ENCODE results near the gene CIC. TPM values are rescaled to one million over a fixed set of nuclear protein-coding genes. Genes with fewer than 3 reads are reported as not detected.

CIC gene
- total and polyA plus RNA-seq, 9 of the 15 experiments (the other 6 are each of a cell fraction or from before 2014, with no cell fraction given), result 0.07 to 44.7 (median 8.6) TPM

DNA sequence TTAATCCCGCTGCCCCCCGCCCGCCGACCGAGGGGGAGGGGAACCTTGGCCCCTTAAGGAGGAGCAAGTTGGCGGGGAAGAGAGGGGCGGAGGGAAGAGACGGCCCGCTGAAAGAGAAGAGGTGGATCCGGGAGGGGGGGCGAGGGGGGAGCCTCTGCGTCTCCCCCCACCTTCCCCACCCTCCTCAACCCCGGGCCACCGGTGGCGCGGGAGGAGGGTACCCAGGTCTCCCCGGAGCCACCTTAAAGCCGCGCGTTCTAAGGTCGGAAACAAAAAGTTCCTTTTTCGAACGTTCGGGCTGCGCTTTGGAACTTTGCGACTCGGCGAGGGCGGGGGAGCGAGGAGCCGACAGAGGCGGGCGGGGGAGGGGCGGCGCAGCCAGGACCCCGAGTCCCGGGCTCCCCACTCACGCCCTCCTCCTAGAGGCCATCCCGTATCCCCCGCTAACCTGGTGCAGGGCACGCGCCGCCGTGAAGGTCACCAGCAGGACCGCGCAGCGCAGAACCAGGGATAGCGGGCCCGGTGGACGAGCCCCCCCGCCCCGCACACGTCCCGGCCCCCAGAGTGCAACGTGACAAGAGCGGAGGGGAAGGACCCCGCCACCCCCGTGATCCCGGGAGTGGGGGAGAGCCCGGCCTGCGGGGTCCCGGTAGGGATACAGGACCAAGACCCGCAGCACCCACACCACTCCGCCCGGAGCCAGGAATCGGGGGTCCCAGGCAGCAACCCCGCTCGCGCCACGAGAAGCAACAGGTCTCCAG lies 14.8 kb upstream of the CIC start (continued):
- TF ChIP-seq, protein P1, sequence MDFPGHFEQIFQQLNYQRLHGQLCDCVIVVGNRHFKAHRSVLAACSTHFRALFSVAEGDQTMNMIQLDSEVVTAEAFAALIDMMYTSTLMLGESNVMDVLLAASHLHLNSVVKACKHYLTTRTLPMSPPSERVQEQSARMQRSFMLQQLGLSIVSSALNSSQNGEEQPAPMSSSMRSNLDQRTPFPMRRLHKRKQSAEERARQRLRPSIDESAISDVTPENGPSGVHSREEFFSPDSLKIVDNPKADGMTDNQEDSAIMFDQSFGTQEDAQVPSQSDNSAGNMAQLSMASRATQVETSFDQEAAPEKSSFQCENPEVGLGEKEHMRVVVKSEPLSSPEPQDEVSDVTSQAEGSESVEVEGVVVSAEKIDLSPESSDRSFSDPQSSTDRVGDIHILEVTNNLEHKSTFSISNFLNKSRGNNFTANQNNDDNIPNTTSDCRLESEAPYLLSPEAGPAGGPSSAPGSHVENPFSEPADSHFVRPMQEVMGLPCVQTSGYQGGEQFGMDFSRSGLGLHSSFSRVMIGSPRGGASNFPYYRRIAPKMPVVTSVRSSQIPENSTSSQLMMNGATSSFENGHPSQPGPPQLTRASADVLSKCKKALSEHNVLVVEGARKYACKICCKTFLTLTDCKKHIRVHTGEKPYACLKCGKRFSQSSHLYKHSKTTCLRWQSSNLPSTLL (IDR thresholded peaks at IDR 0.05), result peak; percentile 66; the same call in 1 of the 2 replicates
- TF ChIP-seq CHD1 (IDR thresholded peaks at IDR 0.05; ENCODE audit: low read length) (peak; percentile 8), FOXM1 (IDR thresholded peaks at IDR 0.05; ENCODE audit: low read depth) (peak; percentile 88), FOXM1 (CRISPR knock-in tag; IDR thresholded peaks at IDR 0.05; ENCODE audit: low read depth) (no peak), CBFA2T2 (conservative IDR thresholded peaks at IDR 0.05) (no peak), TGIF2 (CRISPR knock-in tag; IDR thresholded peaks at IDR 0.05) (no peak; the same call in 1 of the 2 replicates), CREB1 (IDR thresholded peaks at IDR 0.05) (peak; percentile 5; the same call in 1 of the 2 replicates), CREB1 (CRISPR knock-in tag; IDR thresholded peaks at IDR 0.05) (peak; percentile 18; the same call in 1 of the 2 replicates), RNF2 (IDR thresholded peaks at IDR 0.05) (0 out of 2 replicates have a peak, but pooled peaks have one; percentile 62), ELF1 (tag; IDR thresholded peaks at IDR 0.05) (no peak), CHD4 (IDR thresholded peaks at IDR 0.05; ENCODE audit: insufficient read depth, insufficient replicate concordance, low read depth, low read length, poor library complexity, severe bottlenecking) (peak; percentile 44)
- TF ChIP-seq, protein P2, sequence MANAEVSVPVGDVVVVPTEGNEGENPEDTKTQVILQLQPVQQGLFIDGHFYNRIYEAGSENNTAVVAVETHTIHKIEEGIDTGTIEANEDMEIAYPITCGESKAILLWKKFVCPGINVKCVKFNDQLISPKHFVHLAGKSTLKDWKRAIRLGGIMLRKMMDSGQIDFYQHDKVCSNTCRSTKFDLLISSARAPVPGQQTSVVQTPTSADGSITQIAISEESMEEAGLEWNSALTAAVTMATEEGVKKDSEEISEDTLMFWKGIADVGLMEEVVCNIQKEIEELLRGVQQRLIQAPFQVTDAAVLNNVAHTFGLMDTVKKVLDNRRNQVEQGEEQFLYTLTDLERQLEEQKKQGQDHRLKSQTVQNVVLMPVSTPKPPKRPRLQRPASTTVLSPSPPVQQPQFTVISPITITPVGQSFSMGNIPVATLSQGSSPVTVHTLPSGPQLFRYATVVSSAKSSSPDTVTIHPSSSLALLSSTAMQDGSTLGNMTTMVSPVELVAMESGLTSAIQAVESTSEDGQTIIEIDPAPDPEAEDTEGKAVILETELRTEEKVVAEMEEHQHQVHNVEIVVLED (CRISPR knock-in tag; IDR thresholded peaks at IDR 0.05), result no peak
- TF ChIP-seq, protein P3, sequence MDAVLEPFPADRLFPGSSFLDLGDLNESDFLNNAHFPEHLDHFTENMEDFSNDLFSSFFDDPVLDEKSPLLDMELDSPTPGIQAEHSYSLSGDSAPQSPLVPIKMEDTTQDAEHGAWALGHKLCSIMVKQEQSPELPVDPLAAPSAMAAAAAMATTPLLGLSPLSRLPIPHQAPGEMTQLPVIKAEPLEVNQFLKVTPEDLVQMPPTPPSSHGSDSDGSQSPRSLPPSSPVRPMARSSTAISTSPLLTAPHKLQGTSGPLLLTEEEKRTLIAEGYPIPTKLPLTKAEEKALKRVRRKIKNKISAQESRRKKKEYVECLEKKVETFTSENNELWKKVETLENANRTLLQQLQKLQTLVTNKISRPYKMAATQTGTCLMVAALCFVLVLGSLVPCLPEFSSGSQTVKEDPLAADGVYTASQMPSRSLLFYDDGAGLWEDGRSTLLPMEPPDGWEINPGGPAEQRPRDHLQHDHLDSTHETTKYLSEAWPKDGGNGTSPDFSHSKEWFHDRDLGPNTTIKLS (IDR thresholded peaks at IDR 0.05; ENCODE audit: borderline replicate concordance, low read depth), result peak; percentile 46; the same call in 1 of the 2 replicates
- TF ChIP-seq, protein P4, sequence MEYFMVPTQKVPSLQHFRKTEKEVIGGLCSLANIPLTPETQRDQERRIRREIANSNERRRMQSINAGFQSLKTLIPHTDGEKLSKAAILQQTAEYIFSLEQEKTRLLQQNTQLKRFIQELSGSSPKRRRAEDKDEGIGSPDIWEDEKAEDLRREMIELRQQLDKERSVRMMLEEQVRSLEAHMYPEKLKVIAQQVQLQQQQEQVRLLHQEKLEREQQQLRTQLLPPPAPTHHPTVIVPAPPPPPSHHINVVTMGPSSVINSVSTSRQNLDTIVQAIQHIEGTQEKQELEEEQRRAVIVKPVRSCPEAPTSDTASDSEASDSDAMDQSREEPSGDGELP (CRISPR knock-in tag; IDR thresholded peaks at IDR 0.05; ENCODE audit: borderline replicate concordance), result peak; percentile 45; the same call in 1 of the 2 replicates
- TF ChIP-seq, protein P5, sequence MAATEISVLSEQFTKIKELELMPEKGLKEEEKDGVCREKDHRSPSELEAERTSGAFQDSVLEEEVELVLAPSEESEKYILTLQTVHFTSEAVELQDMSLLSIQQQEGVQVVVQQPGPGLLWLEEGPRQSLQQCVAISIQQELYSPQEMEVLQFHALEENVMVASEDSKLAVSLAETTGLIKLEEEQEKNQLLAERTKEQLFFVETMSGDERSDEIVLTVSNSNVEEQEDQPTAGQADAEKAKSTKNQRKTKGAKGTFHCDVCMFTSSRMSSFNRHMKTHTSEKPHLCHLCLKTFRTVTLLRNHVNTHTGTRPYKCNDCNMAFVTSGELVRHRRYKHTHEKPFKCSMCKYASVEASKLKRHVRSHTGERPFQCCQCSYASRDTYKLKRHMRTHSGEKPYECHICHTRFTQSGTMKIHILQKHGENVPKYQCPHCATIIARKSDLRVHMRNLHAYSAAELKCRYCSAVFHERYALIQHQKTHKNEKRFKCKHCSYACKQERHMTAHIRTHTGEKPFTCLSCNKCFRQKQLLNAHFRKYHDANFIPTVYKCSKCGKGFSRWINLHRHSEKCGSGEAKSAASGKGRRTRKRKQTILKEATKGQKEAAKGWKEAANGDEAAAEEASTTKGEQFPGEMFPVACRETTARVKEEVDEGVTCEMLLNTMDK (IDR thresholded peaks at IDR 0.05; ENCODE audit: borderline replicate concordance, insufficient read depth, low read depth, low read length, poor library complexity, severe bottlenecking), result no peak
- TF ChIP-seq, protein P6, sequence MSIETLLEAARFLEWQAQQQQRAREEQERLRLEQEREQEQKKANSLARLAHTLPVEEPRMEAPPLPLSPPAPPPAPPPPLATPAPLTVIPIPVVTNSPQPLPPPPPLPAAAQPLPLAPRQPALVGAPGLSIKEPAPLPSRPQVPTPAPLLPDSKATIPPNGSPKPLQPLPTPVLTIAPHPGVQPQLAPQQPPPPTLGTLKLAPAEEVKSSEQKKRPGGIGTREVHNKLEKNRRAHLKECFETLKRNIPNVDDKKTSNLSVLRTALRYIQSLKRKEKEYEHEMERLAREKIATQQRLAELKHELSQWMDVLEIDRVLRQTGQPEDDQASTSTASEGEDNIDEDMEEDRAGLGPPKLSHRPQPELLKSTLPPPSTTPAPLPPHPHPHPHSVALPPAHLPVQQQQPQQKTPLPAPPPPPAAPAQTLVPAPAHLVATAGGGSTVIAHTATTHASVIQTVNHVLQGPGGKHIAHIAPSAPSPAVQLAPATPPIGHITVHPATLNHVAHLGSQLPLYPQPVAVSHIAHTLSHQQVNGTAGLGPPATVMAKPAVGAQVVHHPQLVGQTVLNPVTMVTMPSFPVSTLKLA (conservative IDR thresholded peaks at IDR 0.05), result peak; percentile 62 to 68; a peak in 3 of 4 replicates
